ENCODE measurements around the gene ID1. TPM values are rescaled to one million over a fixed set of nuclear protein-coding genes. Genes with fewer than 3 reads are reported as not detected.
"Not testable (repeated sequence)": the region's sequence is repeated elsewhere in the genome, so short reads cannot be mapped to it uniquely, and the experiment has no call there.

Gene ID1
- total RNA-seq, 1 donor from 2014 or later, result 163 TPM

- DNase-seq (ENCODE audit: low spot score); intact Hi-C loops (cut with DNase I): not testable (repeated sequence)
These were observed 18.0 kb downstream of the ID1 start for GRCh38 chr20:31623123-31623505.

GRCh38 chr20:31626534-31626933, 21.4 kb downstream of the ID1 start:
- DNase-seq (ENCODE audit: low spot score); intact Hi-C loops (cut with DNase I): not testable (repeated sequence)

GRCh38 chr20:31628057-31628456, 23.0 kb downstream of the ID1 start:
- intact Hi-C loops (cut with DNase I); DNase-seq (ENCODE audit: low spot score): not testable (repeated sequence)

- intact Hi-C loops (cut with DNase I), result no loop called here
- no peak for DNase-seq (ENCODE audit: low spot score)
These were observed 25.2 kb downstream of the ID1 start for GRCh38 chr20:31630187-31630790.

- no peak for DNase-seq (ENCODE audit: low spot score)
- intact Hi-C loops (cut with DNase I), result no loop called here
These were observed 27.7 kb downstream of the ID1 start for GRCh38 chr20:31632548-31633338.

GRCh38 chr20:31633339-31633914, 28.3 kb downstream of the ID1 start:
- intact Hi-C loops (cut with DNase I), result no loop called here
- no peak for DNase-seq (ENCODE audit: low spot score)

GRCh38 chr20:31637660-31638059, 32.6 kb downstream of the ID1 start, which contains the start of gene COX4I2:
TSS of gene COX4I2 (plus strand) at chr20:31637912. CDS start at chr20:31639018, 1,106 bp downstream.
- no peak for DNase-seq (ENCODE audit: low spot score)
- intact Hi-C loops (cut with DNase I), result no loop called here

- DNase-seq (ENCODE audit: low spot score), result no peak
- intact Hi-C loops (cut with DNase I), result no loop called here
These were observed 33.2 kb downstream of the ID1 start for GRCh38 chr20:31638317-31638716.

GRCh38 chr20:31638816-31639215, 33.7 kb downstream of the ID1 start:
- intact Hi-C loops (cut with DNase I), result no loop called here

GRCh38 chr20:31640259-31640658, 35.2 kb downstream of the ID1 start:
- intact Hi-C loops (cut with DNase I), result no loop called here
- DNase-seq (ENCODE audit: low spot score), result no peak

More at GRCh38 chr20:31638816-31639215, 33.7 kb downstream of the ID1 start:
- DNase-seq (ENCODE audit: low spot score), result no peak

GRCh38 chr20:31641391-31641790, 36.3 kb downstream of the ID1 start:
- intact Hi-C loops (cut with DNase I), result no loop called here
- DNase-seq (ENCODE audit: low spot score), result no peak

GRCh38 chr20:31642837-31643236, 37.7 kb downstream of the ID1 start:
- no peak for DNase-seq (ENCODE audit: low spot score)
- intact Hi-C loops (cut with DNase I), result no loop called here

- no peak for DNase-seq (ENCODE audit: low spot score)
- intact Hi-C loops (cut with DNase I), result no loop called here
These were observed 38.4 kb downstream of the ID1 start for GRCh38 chr20:31643522-31643921.

GRCh38 chr20:31644701-31645100, 39.6 kb downstream of the ID1 start:
- DNase-seq (ENCODE audit: low spot score), result no peak

GRCh38 chr20:31648104-31648503, 43.0 kb downstream of the ID1 start:
- intact Hi-C loops (cut with DNase I); DNase-seq (ENCODE audit: low spot score): not testable (repeated sequence)

More at GRCh38 chr20:31644701-31645100, 39.6 kb downstream of the ID1 start:
- intact Hi-C loops (cut with DNase I), result no loop called here

- DNase-seq (ENCODE audit: low spot score), result no peak
- intact Hi-C loops (cut with DNase I), result no loop called here
These were observed 47.9 kb downstream of the ID1 start for GRCh38 chr20:31652917-31653396.

GRCh38 chr20:31653561-31653960, 48.5 kb downstream of the ID1 start:
- DNase-seq (ENCODE audit: low spot score), result no peak
- intact Hi-C loops (cut with DNase I), result no loop called here

GRCh38 chr20:31654534-31654933, 49.4 kb downstream of the ID1 start:
- DNase-seq (ENCODE audit: low spot score), result no peak
- intact Hi-C loops (cut with DNase I), result no loop called here

Data from cardiac septum (tissue), 1 donor.